Measurements from ENCODE around the gene TRAM2.

Gene TRAM2

DNA sequence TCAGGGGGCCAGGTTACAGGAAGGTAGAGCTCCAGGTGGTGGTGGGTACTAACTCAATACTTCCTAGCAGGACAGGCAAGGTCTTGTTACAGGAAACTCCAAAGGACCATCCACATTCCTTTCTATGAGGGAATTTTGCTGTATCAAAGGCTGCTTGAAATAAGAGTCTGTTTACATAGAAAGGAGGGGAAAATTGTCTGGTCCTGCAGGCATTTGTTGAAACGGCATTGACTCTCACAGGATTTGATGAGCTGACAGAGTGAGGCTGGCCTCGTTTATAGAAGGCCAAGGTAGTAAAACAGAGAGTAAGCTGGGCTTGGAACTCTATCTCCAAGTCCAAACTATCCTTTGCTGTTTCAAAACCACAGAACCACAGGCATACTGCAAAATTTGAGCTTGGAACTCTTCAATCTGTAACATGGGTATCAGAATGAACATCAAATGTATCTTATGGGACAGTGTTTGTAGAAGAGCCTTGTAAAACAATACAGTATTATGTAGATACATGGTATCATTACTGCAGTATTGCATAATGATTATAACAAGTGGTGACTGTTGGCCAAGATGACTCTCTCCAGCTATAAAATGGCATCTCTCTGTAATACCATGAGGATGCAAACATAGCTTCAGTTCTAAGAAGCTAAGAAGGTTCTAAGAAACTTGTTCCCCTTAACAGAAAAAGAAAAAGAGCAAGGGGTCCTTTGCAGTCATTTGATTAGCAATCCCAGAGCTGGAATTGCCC is 61.5 kb downstream of the TRAM2 start:
- DNase-seq (ENCODE audit: low read depth), result no peak

DNA sequence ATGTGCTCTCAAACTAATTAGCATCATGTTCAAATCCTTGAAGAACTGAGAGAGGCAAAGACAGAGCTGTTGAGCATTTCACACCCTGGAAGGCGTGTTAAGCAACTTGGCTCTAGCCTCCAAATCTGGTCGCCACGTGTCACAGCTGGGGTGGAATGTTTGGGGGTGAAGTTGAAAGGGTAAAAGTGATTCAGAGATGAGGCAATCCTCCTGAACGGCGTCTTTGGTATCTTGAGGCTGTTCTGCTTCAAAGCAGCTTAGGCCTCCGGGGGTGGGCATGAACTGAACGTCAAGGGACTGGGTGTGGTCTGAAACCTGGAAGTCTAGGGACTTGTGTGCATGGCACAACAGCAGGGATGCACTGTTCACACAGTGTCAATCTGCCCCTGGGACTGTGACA is 62.3 kb downstream of the TRAM2 start:
- H3K4me3 ChIP-seq (ENCODE audit: low read depth, low read length), result no peak overlapping the region
- DNase-seq (ENCODE audit: low read depth), result peak; percentile 73

More for the DNA sequence above, 61.5 kb downstream of the TRAM2 start:
- H3K4me3 ChIP-seq (ENCODE audit: low read depth, low read length), result no peak overlapping the region

DNA sequence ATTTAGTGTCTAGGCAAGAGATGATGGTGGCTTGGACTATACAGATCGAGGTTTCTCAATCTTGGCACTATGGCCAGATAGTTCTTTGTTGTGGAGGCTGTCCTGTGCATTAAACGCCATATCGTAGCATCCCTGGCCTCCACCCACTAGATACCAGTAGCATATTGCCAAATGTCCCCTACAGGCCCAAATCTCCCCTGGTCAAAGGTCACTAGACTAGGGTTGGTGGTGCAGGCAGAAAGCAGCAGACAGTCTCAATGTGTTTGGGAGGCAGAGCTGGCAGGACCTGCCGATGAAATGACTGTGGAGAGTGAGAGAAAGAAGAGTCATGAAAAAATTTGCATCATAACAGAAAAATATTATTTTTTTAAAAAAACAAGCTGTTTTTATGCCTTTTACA is 63.0 kb downstream of the TRAM2 start:
- H3K4me3 ChIP-seq (ENCODE audit: low read depth, low read length), result no peak overlapping the region
- DNase-seq (ENCODE audit: low read depth), result no peak

GRCh38 chr6:52513464-52513863 is 63.4 kb downstream of the TRAM2 start:
- DNase-seq (ENCODE audit: low read depth), result no peak
- H3K4me3 ChIP-seq (ENCODE audit: low read depth, low read length), result no peak overlapping the region

DNA sequence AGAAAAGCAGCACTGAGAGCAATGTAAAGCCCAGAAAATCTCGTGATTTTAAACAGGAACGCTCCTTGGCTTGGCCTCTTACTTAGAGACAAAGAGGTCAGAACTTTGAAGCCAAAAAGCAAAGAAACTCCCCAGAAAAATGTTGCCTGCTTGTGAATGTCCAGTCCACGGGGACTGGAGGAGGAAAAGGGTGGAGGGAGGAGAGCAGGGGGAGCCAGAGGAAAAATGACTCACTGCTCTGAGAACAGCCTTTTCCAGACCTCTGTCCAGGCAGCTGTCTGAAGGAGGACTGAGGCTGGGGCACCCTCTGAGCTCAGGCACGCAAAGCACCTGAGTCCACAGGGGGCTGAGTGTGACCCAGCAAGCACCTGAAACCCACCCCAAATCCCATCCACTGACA is 64.7 kb downstream of the TRAM2 start:
- DNase-seq (ENCODE audit: low read depth), result peak; percentile 69
- H3K4me3 ChIP-seq (ENCODE audit: low read depth, low read length), result no peak overlapping the region

GRCh38 chr6:52511572-52512151 is 65.2 kb downstream of the TRAM2 start:
- no peak for DNase-seq (ENCODE audit: low read depth)

DNA sequence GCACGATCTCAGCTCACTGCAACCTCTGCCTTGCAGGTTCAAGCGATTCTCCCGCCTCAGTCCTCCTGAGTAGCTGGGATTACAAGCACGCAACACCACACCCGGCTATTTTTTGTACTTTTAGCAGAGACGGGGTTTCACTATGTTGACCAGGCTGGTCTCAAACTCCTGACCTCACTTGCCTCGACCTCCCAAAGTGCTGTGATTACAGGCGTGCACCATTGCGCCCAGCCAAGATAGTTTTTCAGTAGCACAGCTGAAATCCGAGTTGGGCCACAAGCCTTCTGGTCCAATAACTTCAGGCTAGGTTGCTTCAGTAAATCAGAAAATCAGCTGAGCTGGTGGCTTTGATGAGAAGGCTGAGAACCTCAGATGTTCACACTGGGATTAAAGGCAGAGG is 65.7 kb downstream of the TRAM2 start:
- no peak for DNase-seq (ENCODE audit: low read depth)
- H3K4me3 ChIP-seq (ENCODE audit: low read depth, low read length), result no peak overlapping the region

More at GRCh38 chr6:52511572-52512151, 65.2 kb downstream of the TRAM2 start:
- H3K4me3 ChIP-seq (ENCODE audit: low read depth, low read length), result no peak overlapping the region

- no peak for DNase-seq (ENCODE audit: low read depth)
- no peak overlapping the region for H3K4me3 ChIP-seq (ENCODE audit: low read depth, low read length)
These were observed 66.7 kb downstream of the TRAM2 start for GRCh38 chr6:52510213-52510562.

GRCh38 chr6:52509281-52510212 is 67.3 kb downstream of the TRAM2 start:
- no peak for DNase-seq (ENCODE audit: low read depth)
- H3K4me3 ChIP-seq (ENCODE audit: low read depth, low read length), result no peak overlapping the region

GRCh38 chr6:52508261-52508739 is 68.6 kb downstream of the TRAM2 start:
- H3K4me3 ChIP-seq (ENCODE audit: low read depth, low read length), result no peak overlapping the region
- DNase-seq (ENCODE audit: low read depth), result no peak

DNA sequence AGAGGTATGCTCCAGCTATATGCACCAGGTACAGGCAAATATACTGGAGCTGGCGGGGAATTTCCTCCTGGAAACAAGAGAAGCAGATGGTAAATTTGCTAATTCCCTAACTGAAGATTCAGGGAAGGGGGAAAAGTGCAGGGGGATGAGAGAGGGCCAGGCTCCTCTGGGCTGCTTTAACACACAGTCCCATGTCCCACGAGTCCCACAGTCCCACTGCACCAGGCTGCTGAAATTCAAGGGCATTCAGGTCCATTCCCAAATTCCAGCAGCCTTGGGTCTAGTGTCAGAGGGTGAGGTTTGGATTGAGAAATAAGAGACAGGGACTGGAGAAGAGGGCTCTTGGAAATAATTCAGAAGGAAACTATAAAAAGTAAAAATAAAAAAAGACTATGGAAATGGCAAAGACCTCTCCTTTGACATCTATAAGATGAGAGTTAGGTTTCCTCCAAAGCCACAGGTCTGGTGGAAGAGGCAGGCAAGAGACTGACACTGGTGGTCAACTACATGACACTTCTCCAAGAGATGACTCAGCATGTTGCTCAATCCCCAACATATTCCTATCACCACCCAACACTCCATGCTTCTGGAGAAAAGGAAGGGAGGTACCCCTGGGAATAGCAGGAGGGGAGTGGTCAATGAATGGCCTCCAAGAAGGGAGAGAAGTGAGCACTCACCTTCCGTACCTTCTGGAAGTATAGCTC is 69.2 kb downstream of the TRAM2 start:
- H3K4me3 ChIP-seq (ENCODE audit: low read depth, low read length), result no peak overlapping the region
- DNase-seq (ENCODE audit: low read depth), result peak; percentile 69

GRCh38 chr6:52506476-52506875 is 70.4 kb downstream of the TRAM2 start:
- H3K4me3 ChIP-seq (ENCODE audit: low read depth, low read length), result no peak overlapping the region
- no peak for DNase-seq (ENCODE audit: low read depth)

GRCh38 chr6:52505726-52506409 is 71.0 kb downstream of the TRAM2 start:
- H3K4me3 ChIP-seq (ENCODE audit: low read depth, low read length), result no peak overlapping the region
- DNase-seq (ENCODE audit: low read depth), result no peak

DNA sequence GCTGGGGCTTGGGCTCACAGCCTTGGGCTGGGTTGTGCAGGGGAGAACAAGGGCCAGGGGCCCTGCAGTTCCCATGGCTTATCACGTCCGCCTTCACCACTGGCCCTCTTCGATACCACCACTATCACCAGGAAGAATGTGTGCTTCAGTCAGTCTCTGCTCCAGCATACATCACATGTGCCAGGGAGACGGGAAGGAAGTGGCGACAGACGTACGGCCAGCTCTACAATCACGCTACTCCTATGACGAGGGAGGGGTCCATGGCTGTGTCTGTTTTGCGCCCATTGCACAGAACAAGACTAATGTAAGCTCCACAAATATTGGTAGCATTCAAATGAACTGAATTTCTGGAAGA is 72.1 kb downstream of the TRAM2 start:
- H3K4me3 ChIP-seq (ENCODE audit: low read depth, low read length), result no peak overlapping the region
- no peak for DNase-seq (ENCODE audit: low read depth)

GRCh38 chr6:52503851-52504781 is 72.7 kb downstream of the TRAM2 start:
- no peak overlapping the region for H3K4me3 ChIP-seq (ENCODE audit: low read depth, low read length)
- DNase-seq (ENCODE audit: low read depth), result peak; percentile 49

- DNase-seq (ENCODE audit: low read depth), result no peak
- no peak overlapping the region for H3K4me3 ChIP-seq (ENCODE audit: low read depth, low read length)
These were observed 73.5 kb downstream of the TRAM2 start for GRCh38 chr6:52503323-52503747.

- H3K4me3 ChIP-seq (ENCODE audit: low read depth, low read length), result no peak overlapping the region
- DNase-seq (ENCODE audit: low read depth), result no peak
These were observed 74.4 kb downstream of the TRAM2 start for GRCh38 chr6:52502306-52503029.

Measured in skeletal muscle cell (primary cell).